Muscle layer of duodenum (tissue), 2 donors: ENCODE results near the gene TBC1D2B.

ENCODE experiments used
- H3K27ac ChIP-seq: one replicate; pipeline ENCODE4 v1.7.0; 2013; ENCODE audit warnings: mild to moderate bottlenecking, low read length
- H3K27me3 ChIP-seq: one replicate; pipeline ENCODE4 v1.7.0; 2013; ENCODE audit warnings: low read depth, mild to moderate bottlenecking, control low read depth, low read length
- H3K36me3 ChIP-seq, 2 donors: one replicate each; pipeline ENCODE4 v1.7.0; 2013; ENCODE audit warnings: low read length in 2 of 2, control low read depth in 1 of 2, mild to moderate bottlenecking in 1 of 2; ENCODE audit not compliant: insufficient read depth in 2 of 2, control insufficient read depth in 1 of 2
- H3K4me1 ChIP-seq, 2 donors: one replicate each; pipeline ENCODE4 v1.7.0; 2013; ENCODE audit warnings: low read length in 2 of 2, mild to moderate bottlenecking in 2 of 2, control low read depth in 1 of 2, moderate library complexity in 1 of 2; ENCODE audit not compliant: insufficient read depth in 2 of 2, control insufficient read depth in 1 of 2
- H3K4me3 ChIP-seq, 2 donors: one replicate each; pipeline ENCODE4 v1.7.0; 2013; ENCODE audit warnings: low read length in 2 of 2, low read depth in 1 of 2, mild to moderate bottlenecking in 1 of 2
- H3K9me3 ChIP-seq, 2 donors: one replicate each; pipeline ENCODE4 v1.7.0; 2013; ENCODE audit warnings: low read length in 2 of 2, control low read depth in 1 of 2, mild to moderate bottlenecking in 1 of 2; ENCODE audit not compliant: control insufficient read depth in 1 of 2
- donor health status: healthy.

TBC1D2B gene

DNA sequence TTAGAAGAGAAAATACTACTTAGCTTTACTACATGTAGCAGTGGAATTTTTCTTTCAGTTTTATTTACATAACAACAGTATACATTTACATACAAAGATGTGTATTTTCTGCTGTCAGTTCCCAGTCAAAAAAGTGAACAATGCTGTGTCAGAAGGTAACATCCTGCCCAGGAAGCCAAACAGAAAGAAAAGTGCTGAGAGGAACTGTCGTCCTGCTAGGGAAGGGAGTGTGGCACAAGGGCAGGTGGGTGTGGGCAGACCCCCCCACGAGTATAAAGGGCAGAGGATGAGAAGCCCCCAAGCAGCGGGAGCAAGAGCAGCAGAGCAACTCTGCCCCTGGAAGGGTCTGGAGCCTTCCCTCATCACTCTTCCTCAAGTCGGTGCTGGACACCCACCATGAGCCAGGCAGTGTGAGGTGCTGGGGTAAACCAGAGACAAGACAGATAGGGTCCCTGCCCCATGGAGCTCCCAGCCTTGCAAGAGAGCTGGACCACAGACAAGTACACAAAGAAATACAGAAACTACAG, 39.7 kb downstream of the TBC1D2B start:
- peak overlapping the region; percentile 1 for H3K27ac ChIP-seq
- peaks cover 18 to 21% of the 10 kb centered on the region in 2 donors for H3K4me1 ChIP-seq

DNA sequence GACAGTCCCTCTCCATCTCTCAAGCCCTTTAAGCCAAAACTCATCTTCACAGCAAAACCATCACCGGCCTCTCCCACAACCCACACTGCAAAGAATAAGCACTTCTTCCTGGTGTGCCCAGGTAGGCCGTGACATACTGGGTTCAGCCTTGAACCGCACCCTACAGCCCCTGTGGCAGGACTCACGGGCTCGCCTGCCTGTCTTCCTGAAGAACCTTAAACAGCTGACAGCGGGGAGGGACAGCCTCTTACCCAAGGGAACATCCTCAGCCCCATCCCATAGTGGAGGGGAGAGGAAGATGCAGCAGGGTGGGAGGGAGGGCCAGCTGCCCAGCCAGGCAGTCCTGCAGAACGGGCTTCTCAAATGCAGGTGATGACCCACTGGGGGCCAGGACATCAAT, 40.2 kb downstream of the TBC1D2B start:
- Histone ChIP-seq H3K27me3 (no peaks in the 10 kb centered on the region), H3K4me3 (no peak overlapping the region), H3K9me3 (no peaks in the 10 kb centered on the region), H3K36me3 (peaks cover 0 to 14% of the 10 kb centered on the region in 2 donors), H3K4me1 (peaks cover 18 to 21% of the 10 kb centered on the region in 2 donors), H3K27ac (no peak overlapping the region)

More for the DNA sequence above, 39.7 kb downstream of the TBC1D2B start:
- Histone ChIP-seq H3K36me3 (peaks cover 0 to 19% of the 10 kb centered on the region in 2 donors), H3K27me3 (no peaks in the 10 kb centered on the region), H3K4me3 (no peak overlapping the region), H3K9me3 (no peaks in the 10 kb centered on the region)

DNA sequence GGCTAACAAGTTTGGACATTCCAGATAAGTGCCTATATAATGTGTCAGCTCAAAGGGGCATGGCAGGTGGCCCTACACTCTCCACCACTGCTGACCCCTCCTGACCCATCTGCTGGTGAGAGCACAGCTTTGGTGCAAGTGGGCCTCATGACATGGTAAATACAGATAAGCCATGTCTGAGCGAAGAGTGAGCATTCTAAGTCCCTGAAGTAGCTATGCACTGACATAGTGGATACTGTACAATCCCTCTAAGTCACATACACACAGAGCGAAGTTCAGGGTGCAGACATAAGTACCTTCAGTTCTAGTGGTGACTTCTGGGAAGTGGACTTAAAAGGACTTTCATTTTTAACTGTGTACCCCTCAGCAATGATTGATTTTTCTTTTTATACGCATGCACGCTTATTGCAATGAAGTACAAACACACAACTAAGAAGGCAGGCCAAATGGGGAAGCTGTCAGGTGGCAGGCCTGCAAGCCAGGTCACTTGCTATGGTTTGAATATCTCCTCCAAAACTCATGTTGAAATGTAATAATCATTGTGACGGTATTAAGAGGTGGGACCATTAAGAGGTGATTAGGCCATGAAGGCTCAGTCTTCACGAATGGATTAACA, 41.5 kb downstream of the TBC1D2B start:
- H3K27ac ChIP-seq = peak overlapping the region; percentile 53
- H3K4me1 ChIP-seq = peaks cover 18 to 21% of the 10 kb centered on the region in 2 donors
- no peaks in the 10 kb centered on the region for H3K27me3 ChIP-seq
- no peak overlapping the region for H3K4me3 ChIP-seq
- H3K36me3 ChIP-seq = peaks cover 0 to 6% of the 10 kb centered on the region in 2 donors
- no peaks in the 10 kb centered on the region for H3K9me3 ChIP-seq

GRCh38 chr15:78035321-78035751, 42.2 kb downstream of the TBC1D2B start:
- Histone ChIP-seq H3K36me3 (peaks cover 0 to 6% of the 10 kb centered on the region in 2 donors), H3K27me3 (no peaks in the 10 kb centered on the region), H3K9me3 (no peaks in the 10 kb centered on the region), H3K27ac (peak overlapping the region; percentile 53), H3K4me3 (no peak overlapping the region), H3K4me1 (peaks cover 18 to 21% of the 10 kb centered on the region in 2 donors)

DNA sequence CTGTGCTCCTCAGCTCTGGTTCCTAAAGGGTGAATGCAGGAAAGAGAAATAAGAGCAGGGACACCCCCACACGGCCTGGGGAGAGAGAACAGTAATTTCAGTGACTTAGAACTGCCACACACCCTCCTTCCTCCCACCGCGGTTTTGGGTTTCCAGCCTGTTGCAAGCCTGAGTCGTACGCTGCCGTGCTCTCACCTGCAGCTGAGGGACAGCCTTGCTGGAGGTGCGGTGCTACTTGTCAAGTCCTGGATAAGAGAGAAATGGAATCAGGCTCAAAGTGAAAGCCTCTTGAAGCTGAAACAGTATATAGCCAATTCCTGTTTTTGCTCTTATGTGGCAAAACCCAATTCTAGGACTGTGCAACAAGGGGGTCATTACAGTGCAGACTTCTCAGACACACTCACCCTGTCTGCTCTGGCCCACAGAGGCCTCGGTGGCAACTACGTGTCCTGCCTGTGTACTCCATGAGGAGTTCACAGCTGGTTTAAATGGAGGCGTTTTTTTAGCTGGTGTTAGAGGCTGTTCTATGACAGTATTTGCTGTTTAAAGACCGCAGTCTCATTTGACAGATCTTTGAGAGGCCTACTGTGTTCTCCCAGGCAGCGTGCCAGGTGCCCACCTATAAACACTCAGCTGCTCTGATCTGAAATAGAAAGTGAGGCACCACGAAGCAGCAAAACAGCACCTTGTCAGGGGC, 42.9 kb downstream of the TBC1D2B start:
- H3K4me1 ChIP-seq = peaks cover 18 to 21% of the 10 kb centered on the region in 2 donors
- H3K9me3 ChIP-seq = no peaks in the 10 kb centered on the region
- peaks cover 0 to 5% of the 10 kb centered on the region in 2 donors for H3K36me3 ChIP-seq
- peak overlapping the region; percentile 53 for H3K27ac ChIP-seq
- H3K4me3 ChIP-seq = peak overlapping the region in 1 of 2 donors; percentile 26
- no peaks in the 10 kb centered on the region for H3K27me3 ChIP-seq

DNA sequence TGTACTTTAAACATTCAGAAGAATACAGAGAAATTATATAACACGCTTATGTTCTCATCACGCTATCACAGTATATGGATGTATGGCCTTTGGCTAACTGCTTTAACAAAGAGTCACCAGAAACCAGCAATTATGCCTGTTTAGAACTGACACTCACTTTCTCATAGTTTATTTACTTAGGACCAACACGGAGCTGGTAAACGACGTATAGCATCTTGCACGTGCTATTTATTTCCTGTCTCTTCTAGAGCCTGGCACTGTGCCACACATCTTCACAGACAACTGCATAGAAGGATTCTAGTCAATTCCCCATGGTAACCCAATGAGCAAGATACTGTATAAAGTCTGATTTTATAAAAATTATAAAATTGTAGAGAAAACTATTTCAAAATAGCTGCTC, 43.6 kb downstream of the TBC1D2B start:
- H3K36me3 ChIP-seq = peaks cover 0 to 3% of the 10 kb centered on the region in 2 donors
- no peaks in the 10 kb centered on the region for H3K9me3 ChIP-seq
- H3K4me1 ChIP-seq = peaks cover 18 to 21% of the 10 kb centered on the region in 2 donors
- no peak overlapping the region for H3K4me3 ChIP-seq
- H3K27ac ChIP-seq = no peak overlapping the region
- H3K27me3 ChIP-seq = no peaks in the 10 kb centered on the region

GRCh38 chr15:78032671-78033070, 44.8 kb downstream of the TBC1D2B start:
- peaks cover 18 to 21% of the 10 kb centered on the region in 2 donors for H3K4me1 ChIP-seq
- H3K27ac ChIP-seq = no peak overlapping the region
- no peak overlapping the region for H3K4me3 ChIP-seq
- peaks cover 0 to 10% of the 10 kb centered on the region in 2 donors for H3K36me3 ChIP-seq
- H3K27me3 ChIP-seq = no peaks in the 10 kb centered on the region
- no peaks in the 10 kb centered on the region for H3K9me3 ChIP-seq

- Histone ChIP-seq H3K4me3 (no peak overlapping the region), H3K27ac (peak overlapping the region; percentile 63), H3K9me3 (no peaks in the 10 kb centered on the region), H3K36me3 (peaks cover 23 to 26% of the 10 kb centered on the region in 2 donors), H3K4me1 (peaks cover 14% of the 10 kb centered on the region in 2 donors), H3K27me3 (no peaks in the 10 kb centered on the region)
Observed at GRCh38 chr15:78024883-78025282, 52.6 kb downstream of the TBC1D2B start.

- Histone ChIP-seq H3K27me3 (no peaks in the 10 kb centered on the region), H3K9me3 (no peaks in the 10 kb centered on the region), H3K4me3 (no peak overlapping the region), H3K27ac (peak overlapping the region; percentile 63), H3K4me1 (peaks cover 14% of the 10 kb centered on the region in 2 donors), H3K36me3 (peaks cover 23 to 24% of the 10 kb centered on the region in 2 donors)
Observed at GRCh38 chr15:78024519-78024870, 53.0 kb downstream of the TBC1D2B start.

GRCh38 chr15:78023865-78024518, 53.5 kb downstream of the TBC1D2B start:
- Histone ChIP-seq H3K4me1 (peaks cover 14% of the 10 kb centered on the region in 2 donors), H3K4me3 (no peak overlapping the region), H3K27me3 (no peaks in the 10 kb centered on the region), H3K27ac (peak overlapping the region; percentile 36), H3K36me3 (peaks cover 23 to 24% of the 10 kb centered on the region in 2 donors), H3K9me3 (no peaks in the 10 kb centered on the region)

GRCh38 chr15:78023081-78023665, 54.3 kb downstream of the TBC1D2B start:
- Histone ChIP-seq H3K4me1 (peaks cover 14% of the 10 kb centered on the region in 2 donors), H3K36me3 (peaks cover 20 to 23% of the 10 kb centered on the region in 2 donors), H3K4me3 (no peak overlapping the region), H3K27ac (no peak overlapping the region), H3K9me3 (no peaks in the 10 kb centered on the region), H3K27me3 (no peaks in the 10 kb centered on the region)
